HG03460 (cell line): ENCODE data around the gene SCN4B.

Experiments used
- ATAC-seq: cut with Tn5 transposase; IDR thresholded peaks from one replicate; pipeline ENCODE4 v1.9.1; 2021; ENCODE audit not compliant: unreplicated experiment

The SCN4B gene

GRCh38 chr11:118175031-118175992, 22.7 kb upstream of the SCN4B start:
- no peak for ATAC-seq

GRCh38 chr11:118174006-118174567, 21.5 kb upstream of the SCN4B start:
- ATAC-seq: no peak

- no peak for ATAC-seq
Observed at GRCh38 chr11:118172356-118172755, 19.7 kb upstream of the SCN4B start.

GRCh38 chr11:118171269-118172062, 18.8 kb upstream of the SCN4B start:
- no peak for ATAC-seq

GRCh38 chr11:118170882-118171268, 18.3 kb upstream of the SCN4B start:
- ATAC-seq: no peak

- no peak for ATAC-seq
Observed at GRCh38 chr11:118170231-118170630, 17.6 kb upstream of the SCN4B start.

- ATAC-seq: no peak
Observed at GRCh38 chr11:118169300-118170140, 16.9 kb upstream of the SCN4B start.

- no peak for ATAC-seq
Observed at GRCh38 chr11:118168751-118169150, 16.1 kb upstream of the SCN4B start.

GRCh38 chr11:118168316-118168715, 15.7 kb upstream of the SCN4B start:
- ATAC-seq: no peak

- no peak for ATAC-seq
Observed at GRCh38 chr11:118167906-118168305, 15.3 kb upstream of the SCN4B start.

- no peak for ATAC-seq
Observed at GRCh38 chr11:118167253-118167652, 14.6 kb upstream of the SCN4B start.

- ATAC-seq: no peak
Observed at GRCh38 chr11:118166641-118167040, 14.0 kb upstream of the SCN4B start.

- no peak for ATAC-seq
Observed at GRCh38 chr11:118164885-118165284, 12.3 kb upstream of the SCN4B start.

- ATAC-seq: no peak
Observed at GRCh38 chr11:118163494-118163893, 10.9 kb upstream of the SCN4B start.

GRCh38 chr11:118162846-118163245, 10.2 kb upstream of the SCN4B start:
- ATAC-seq: no peak

- no peak for ATAC-seq
Observed at GRCh38 chr11:118161786-118162185, 9.2 kb upstream of the SCN4B start.

- no peak for ATAC-seq
Observed at GRCh38 chr11:118157186-118157895, 4.7 kb upstream of the SCN4B start.

- ATAC-seq: no peak
Observed at GRCh38 chr11:118156531-118157185, 4.0 kb upstream of the SCN4B start.

GRCh38 chr11:118155776-118156530, 3.3 kb upstream of the SCN4B start:
- no peak for ATAC-seq
